Measurements from ENCODE around the gene OR7G3.

DNA sequence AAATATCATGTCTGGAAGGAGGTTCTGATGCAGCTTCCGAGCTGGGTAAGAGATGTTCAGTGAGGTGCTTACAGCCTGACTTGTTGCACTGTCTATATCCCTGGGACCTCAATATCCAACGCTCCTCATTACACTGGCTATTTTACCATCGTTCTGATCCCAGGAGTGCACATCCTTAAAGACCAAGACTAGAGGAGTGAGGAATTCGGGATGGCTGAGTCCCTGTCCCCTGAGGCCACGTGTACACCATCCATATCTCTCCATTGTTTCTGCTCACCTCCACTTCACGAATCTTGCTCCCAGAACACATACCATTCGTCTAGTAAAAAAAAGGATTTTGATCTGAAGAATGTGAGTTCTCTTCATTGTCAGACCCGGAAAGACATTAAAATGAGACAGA lies 19.4 kb downstream of the OR7G3 start, which contains the start of gene OR7G2:
- TF ChIP-seq, protein P1, sequence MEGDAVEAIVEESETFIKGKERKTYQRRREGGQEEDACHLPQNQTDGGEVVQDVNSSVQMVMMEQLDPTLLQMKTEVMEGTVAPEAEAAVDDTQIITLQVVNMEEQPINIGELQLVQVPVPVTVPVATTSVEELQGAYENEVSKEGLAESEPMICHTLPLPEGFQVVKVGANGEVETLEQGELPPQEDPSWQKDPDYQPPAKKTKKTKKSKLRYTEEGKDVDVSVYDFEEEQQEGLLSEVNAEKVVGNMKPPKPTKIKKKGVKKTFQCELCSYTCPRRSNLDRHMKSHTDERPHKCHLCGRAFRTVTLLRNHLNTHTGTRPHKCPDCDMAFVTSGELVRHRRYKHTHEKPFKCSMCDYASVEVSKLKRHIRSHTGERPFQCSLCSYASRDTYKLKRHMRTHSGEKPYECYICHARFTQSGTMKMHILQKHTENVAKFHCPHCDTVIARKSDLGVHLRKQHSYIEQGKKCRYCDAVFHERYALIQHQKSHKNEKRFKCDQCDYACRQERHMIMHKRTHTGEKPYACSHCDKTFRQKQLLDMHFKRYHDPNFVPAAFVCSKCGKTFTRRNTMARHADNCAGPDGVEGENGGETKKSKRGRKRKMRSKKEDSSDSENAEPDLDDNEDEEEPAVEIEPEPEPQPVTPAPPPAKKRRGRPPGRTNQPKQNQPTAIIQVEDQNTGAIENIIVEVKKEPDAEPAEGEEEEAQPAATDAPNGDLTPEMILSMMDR (IDR thresholded peaks at IDR 0.05; ENCODE audit: low read depth, low read length): no peak
- TF ChIP-seq POLR2A (IDR thresholded peaks at IDR 0.05; ENCODE audit: extremely low read depth, insufficient read length) (no peak), MYC (IDR thresholded peaks at IDR 0.05; ENCODE audit: low read depth, low read length) (no peak)
- TF ChIP-seq, protein P2, sequence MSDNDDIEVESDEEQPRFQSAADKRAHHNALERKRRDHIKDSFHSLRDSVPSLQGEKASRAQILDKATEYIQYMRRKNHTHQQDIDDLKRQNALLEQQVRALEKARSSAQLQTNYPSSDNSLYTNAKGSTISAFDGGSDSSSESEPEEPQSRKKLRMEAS (IDR thresholded peaks at IDR 0.05; ENCODE audit: low read depth, low read length): 0 out of 2 replicates have a peak, but pooled peaks have one; percentile 7

All from NB4 (cell line).